Measurements from ENCODE around the gene UBXN4. TPM values are rescaled to one million over a fixed set of nuclear protein-coding genes. Genes with fewer than 3 reads are reported as not detected.

The UBXN4 gene
- total RNA-seq, 3 donors from 2014 or later, result 70.2 to 101 (median 89.1) TPM

GRCh38 chr2:135825131-135825530, 83.5 kb downstream of the UBXN4 start:
- Histone ChIP-seq H3K9me3 (peaks cover 3 to 8% of the 10 kb centered on the region in 2 donors), H3K4me3 (no peak overlapping the region), H3K4me1 (no peaks in the 10 kb centered on the region), H3K27ac (no peak overlapping the region), H3K27me3 (no peaks in the 10 kb centered on the region), H3K36me3 (no peaks in the 10 kb centered on the region)
- DNase-seq (ENCODE audit: low spot score in 2 of 2), result no peak
- TF ChIP-seq POLR2A (IDR thresholded peaks at IDR 0.05) (no peak), CTCF (IDR thresholded peaks at IDR 0.05) (no peak), POLR2AphosphoS5 (IDR thresholded peaks at IDR 0.05) (no peak)
- intact Hi-C loops (cut with DNase I; ENCODE audit: low total_unique reads), result no loop called here

GRCh38 chr2:135825550-135826176, 84.0 kb downstream of the UBXN4 start:
- TF ChIP-seq CTCF (IDR thresholded peaks at IDR 0.05) (no peak), POLR2AphosphoS5 (IDR thresholded peaks at IDR 0.05) (no peak), POLR2A (IDR thresholded peaks at IDR 0.05) (no peak)
- Histone ChIP-seq H3K4me1 (no peaks in the 10 kb centered on the region), H3K9me3 (peaks cover 3 to 8% of the 10 kb centered on the region in 2 donors), H3K27ac (no peak overlapping the region), H3K36me3 (no peaks in the 10 kb centered on the region), H3K27me3 (no peaks in the 10 kb centered on the region), H3K4me3 (no peak overlapping the region)
- intact Hi-C loops (cut with DNase I; ENCODE audit: low total_unique reads), result no loop called here
- DNase-seq (ENCODE audit: low spot score in 2 of 2), result no peak

GRCh38 chr2:135826544-135826943, 84.9 kb downstream of the UBXN4 start:
- Histone ChIP-seq H3K4me1 (no peaks in the 10 kb centered on the region), H3K27me3 (no peaks in the 10 kb centered on the region), H3K36me3 (no peaks in the 10 kb centered on the region), H3K9me3 (peaks cover 3 to 8% of the 10 kb centered on the region in 2 donors), H3K27ac (no peak overlapping the region), H3K4me3 (no peak overlapping the region)
- DNase-seq (ENCODE audit: low spot score in 2 of 2), result no peak
- no peak for TF ChIP-seq POLR2AphosphoS5 (IDR thresholded peaks at IDR 0.05)
- no peak for TF ChIP-seq POLR2A (IDR thresholded peaks at IDR 0.05)
- TF ChIP-seq CTCF (IDR thresholded peaks at IDR 0.05), result no peak
- intact Hi-C loops (cut with DNase I; ENCODE audit: low total_unique reads), result no loop called here

- no peaks in the 10 kb centered on the region for H3K36me3 ChIP-seq
- TF ChIP-seq POLR2A (IDR thresholded peaks at IDR 0.05) (no peak), CTCF (IDR thresholded peaks at IDR 0.05) (no peak)
- no peaks in the 10 kb centered on the region for H3K9me3 ChIP-seq
- intact Hi-C loops (cut with DNase I; ENCODE audit: low total_unique reads), result no loop called here
- H3K27ac ChIP-seq, result no peak overlapping the region
- no peaks in the 10 kb centered on the region for H3K4me1 ChIP-seq
- DNase-seq (ENCODE audit: low spot score in 2 of 2), result no peak
- no peak overlapping the region for H3K4me3 ChIP-seq
- no peaks in the 10 kb centered on the region for H3K27me3 ChIP-seq
Observed at GRCh38 chr2:135829378-135830135, 87.9 kb downstream of the UBXN4 start.

- Histone ChIP-seq H3K27ac (no peak overlapping the region), H3K27me3 (no peaks in the 10 kb centered on the region), H3K4me3 (no peak overlapping the region), H3K9me3 (no peaks in the 10 kb centered on the region), H3K36me3 (no peaks in the 10 kb centered on the region), H3K4me1 (no peaks in the 10 kb centered on the region)
- DNase-seq (ENCODE audit: low spot score in 2 of 2), result no peak
- TF ChIP-seq POLR2AphosphoS5 (IDR thresholded peaks at IDR 0.05) (no peak), POLR2A (IDR thresholded peaks at IDR 0.05) (no peak), CTCF (IDR thresholded peaks at IDR 0.05) (no peak)
- intact Hi-C loops (cut with DNase I; ENCODE audit: low total_unique reads), result no loop called here
Observed at GRCh38 chr2:135831180-135831812, 89.6 kb downstream of the UBXN4 start.
